Measurements from ENCODE around the gene SORCS2. TPM values are rescaled to one million over a fixed set of nuclear protein-coding genes. Genes with fewer than 3 reads are reported as not detected.
A peak's percentile ranks its signal among the peaks of the same experiment; 100 is the strongest.

SORCS2 gene
- total and polyA plus RNA-seq, 2 of the 8 experiments (the other 6 are each of a cell fraction or from before 2014, with no cell fraction given), result 0.36 to 1.8 TPM

DNA sequence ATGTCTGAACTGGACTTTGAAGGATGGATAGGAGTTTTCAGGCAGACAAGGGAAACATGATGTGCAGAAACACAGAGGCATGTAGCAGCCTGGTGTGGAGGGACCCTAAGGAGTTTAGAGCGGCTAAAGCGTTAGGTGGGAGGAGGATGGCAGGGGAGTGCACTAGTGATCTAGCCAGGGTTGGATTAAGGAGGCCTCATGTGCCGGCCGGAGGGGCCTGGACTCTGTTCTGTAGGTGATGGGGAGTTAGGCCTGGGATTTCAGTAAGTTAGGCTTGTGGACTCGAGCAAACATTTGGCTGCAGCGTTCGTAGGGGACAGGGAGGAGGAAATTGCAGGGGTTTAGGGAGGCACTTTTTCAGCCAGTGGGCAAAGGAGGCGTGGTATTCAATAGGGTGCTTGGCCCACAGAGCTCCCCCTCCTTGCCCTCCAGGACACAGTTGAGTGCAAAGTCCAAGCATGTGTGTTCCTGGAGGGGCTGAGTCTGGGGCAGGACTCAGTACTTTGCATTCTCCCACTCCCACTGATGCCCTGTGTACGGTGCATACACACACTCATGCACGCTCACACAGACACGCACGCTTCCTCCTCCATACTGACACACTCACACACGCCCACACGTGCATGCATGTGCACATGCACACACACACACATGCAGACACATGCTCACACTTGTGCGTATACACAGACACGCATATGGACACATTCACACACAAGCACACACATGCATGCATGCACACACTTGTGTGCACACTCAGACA, 223.8 kb downstream of the SORCS2 start:
- no peaks in the 10 kb centered on the region for H3K79me1 ChIP-seq (ENCODE audit: low read depth, low read length)
- H2BK20ac ChIP-seq (ENCODE audit: low read length), result no peak overlapping the region
- peaks cover 35 to 65% (median 59%) of the 10 kb centered on the region in 4 experiments for H3K27me3 ChIP-seq (replicated peaks in 1 of 4; ENCODE audit: control insufficient read depth in 3 of 4, extremely low read depth in 1 of 4, insufficient read depth in 3 of 4, low read length in 3 of 4)
- no peak overlapping the region for H3K18ac ChIP-seq (ENCODE audit: extremely low read depth, low read length)
- H2BK15ac ChIP-seq (ENCODE audit: low read length), result no peak overlapping the region
- no peak for DNase-seq (ENCODE audit: low read depth in 1 of 2, low spot score in 2 of 2)
- H2BK12ac ChIP-seq (ENCODE audit: low read depth, low read length), result no peak overlapping the region
- no peak overlapping the region for H3K56ac ChIP-seq (replicated peaks; ENCODE audit: insufficient read length, low read depth, low read length)
- peaks cover 8 to 13% of the 10 kb centered on the region in 2 experiments for H4K20me1 ChIP-seq (replicated peaks in 1 of 2; ENCODE audit: control insufficient read depth in 1 of 2, insufficient read depth in 2 of 2, low read length in 2 of 2)
- peaks cover 2 to 15% (median 12%) of the 10 kb centered on the region in 4 experiments; a peak in 4 of 7 replicates for H3K4me1 ChIP-seq (replicated peaks in 1 of 4; ENCODE audit: control insufficient read depth in 3 of 4, insufficient read depth in 4 of 4, low read length in 3 of 4)
- WGBS, 2 experiments (ENCODE audit: extremely low coverage in 1 of 2, insufficient coverage in 1 of 2, insufficient read length in 1 of 2, insufficient replicate concordance in 2 of 2, low coverage in 1 of 2, low lambda C conversion rate in 2 of 2, missing lambda C conversion rate in 1 of 2), result 79% methylated on average over 16 of the region's 16 CpGs; no CpG with 5 or more reads in 1 of the 2 experiments
- H3K23ac ChIP-seq (ENCODE audit: insufficient read length), result no peak overlapping the region
- H2BK120ac ChIP-seq (replicated peaks; ENCODE audit: low read depth, low read length), result no peak overlapping the region
- no peak overlapping the region for H2AK5ac ChIP-seq (ENCODE audit: low read depth, low read length)
- no peak overlapping the region for H4K8ac ChIP-seq (ENCODE audit: extremely low read depth, insufficient read depth, low read length)
- H2BK5ac ChIP-seq (ENCODE audit: low read depth, low read length), result no peak overlapping the region
- no peak overlapping the region for H3K9ac ChIP-seq (replicated peaks in 1 of 4; ENCODE audit: extremely low read depth in 1 of 4, low read depth in 3 of 4, low read length in 3 of 4)
- peak overlapping the region; percentile 32 for H3K4ac ChIP-seq (replicated peaks; ENCODE audit: insufficient read length, low read depth, low read length)
- no peak overlapping the region for H2AFZ ChIP-seq (ENCODE audit: low read length)
- ChIA-PET POLR2A (ENCODE audit: partially characterized antibody) (no interaction called here), CTCF (ENCODE audit: partially characterized antibody) (no interaction called here)
- H3K4me2 ChIP-seq (ENCODE audit: insufficient read depth in 1 of 2, low read depth in 2 of 2, low read length in 2 of 2), result peak overlapping the region; percentile 49 to 55; a peak in 1 of 4 replicates
- no peaks in the 10 kb centered on the region for H3K79me2 ChIP-seq (ENCODE audit: control insufficient read depth in 1 of 2, insufficient read depth in 2 of 2, low read length in 2 of 2)
- no peaks in the 10 kb centered on the region; a peak in 1 of 8 replicates for H3K36me3 ChIP-seq (ENCODE audit: control insufficient read depth in 2 of 4, insufficient read depth in 4 of 4, low read length in 3 of 4)
- no peak overlapping the region for H3K14ac ChIP-seq (ENCODE audit: insufficient read length)
- H3K23me2 ChIP-seq (ENCODE audit: low read depth, low read length), result peaks cover 7% of the 10 kb centered on the region
- FAIRE-seq, result no peak
- peaks cover 7 to 8% of the 10 kb centered on the region in 2 experiments; a peak in 1 of 4 replicates for H3K9me3 ChIP-seq (ENCODE audit: insufficient read depth in 2 of 2, low read depth in 1 of 2, low read length in 1 of 2)
- H4K5ac ChIP-seq (ENCODE audit: insufficient read length, low read depth, low read length), result no peak overlapping the region
- H4K91ac ChIP-seq (replicated peaks; ENCODE audit: insufficient read length, low read length), result no peak overlapping the region
- no peak overlapping the region for H3K4me3 ChIP-seq (ENCODE audit: extremely low read depth in 1 of 4, insufficient read depth in 2 of 4, low read depth in 3 of 4, low read length in 4 of 4)
- no peak overlapping the region for H3K27ac ChIP-seq (ENCODE audit: low read depth, low read length)
- TF ChIP-seq JUN (IDR thresholded peaks at IDR 0.05; ENCODE audit: low read depth, low read length) (no peak), EGR1 (IDR thresholded peaks at IDR 0.05; ENCODE audit: borderline replicate concordance, low read depth, low read length) (no peak), CTBP2 (IDR thresholded peaks at IDR 0.05; ENCODE audit: borderline replicate concordance, insufficient read depth, insufficient read length, low read length) (no peak), POLR2AphosphoS5 (IDR thresholded peaks at IDR 0.05; ENCODE audit: low read depth, low read length) (no peak), HDAC2 (IDR thresholded peaks at IDR 0.05; ENCODE audit: borderline replicate concordance in 1 of 2, low read depth in 2 of 2, low read length in 2 of 2) (no peak), NANOG (IDR thresholded peaks at IDR 0.05; ENCODE audit: insufficient read depth, low read depth, low read length, poor library complexity, severe bottlenecking) (no peak), SUZ12 (IDR thresholded peaks at IDR 0.05; ENCODE audit: low read length) (no peak), YY1 (IDR thresholded peaks at IDR 0.05; ENCODE audit: low read depth, low read length) (no peak), FOSL1 (IDR thresholded peaks at IDR 0.05; ENCODE audit: insufficient read depth, low read depth, low read length) (no peak), SP4 (IDR thresholded peaks at IDR 0.05; ENCODE audit: low read length) (no peak)
- TF ChIP-seq, protein P1, sequence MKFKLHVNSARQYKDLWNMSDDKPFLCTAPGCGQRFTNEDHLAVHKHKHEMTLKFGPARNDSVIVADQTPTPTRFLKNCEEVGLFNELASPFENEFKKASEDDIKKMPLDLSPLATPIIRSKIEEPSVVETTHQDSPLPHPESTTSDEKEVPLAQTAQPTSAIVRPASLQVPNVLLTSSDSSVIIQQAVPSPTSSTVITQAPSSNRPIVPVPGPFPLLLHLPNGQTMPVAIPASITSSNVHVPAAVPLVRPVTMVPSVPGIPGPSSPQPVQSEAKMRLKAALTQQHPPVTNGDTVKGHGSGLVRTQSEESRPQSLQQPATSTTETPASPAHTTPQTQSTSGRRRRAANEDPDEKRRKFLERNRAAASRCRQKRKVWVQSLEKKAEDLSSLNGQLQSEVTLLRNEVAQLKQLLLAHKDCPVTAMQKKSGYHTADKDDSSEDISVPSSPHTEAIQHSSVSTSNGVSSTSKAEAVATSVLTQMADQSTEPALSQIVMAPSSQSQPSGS (IDR thresholded peaks at IDR 0.05; ENCODE audit: low read length), result no peak
